Measurements from ENCODE around the gene TBC1D23. TPM values are rescaled to one million over a fixed set of nuclear protein-coding genes. Genes with fewer than 3 reads are reported as not detected.
"Not testable (repeated sequence)": the region's sequence is repeated elsewhere in the genome, so short reads cannot be mapped to it uniquely, and the experiment has no call there.

TBC1D23 gene
- total RNA-seq, 1 donor from 2014 or later = 62.2 TPM

- Histone ChIP-seq H3K9ac (ENCODE audit: low read length) (peak overlapping the region; percentile 67), H3K4me1 (ENCODE audit: insufficient read depth, low read length) (peaks cover 38% of the 10 kb centered on the region), H3K36me3 (ENCODE audit: insufficient read depth, low read length) (no peaks in the 10 kb centered on the region), H3K4me2 (ENCODE audit: low read length) (peak overlapping the region; percentile 81), H3K79me2 (ENCODE audit: insufficient read depth, low read length) (peaks cover 87% of the 10 kb centered on the region), H3K4me3 (ENCODE audit: insufficient read depth, low read depth, low read length) (peak overlapping the region; percentile 37), H3K27ac (ENCODE audit: low read depth, low read length) (peak overlapping the region; percentile 87), H4K20me1 (ENCODE audit: insufficient read depth, low read length) (peaks cover 34% of the 10 kb centered on the region), H3K9me3 (ENCODE audit: insufficient read depth, low read depth, low read length) (no peaks in the 10 kb centered on the region), H3K27me3 (ENCODE audit: insufficient read depth, low read length) (no peaks in the 10 kb centered on the region), H2AFZ (ENCODE audit: low read depth, low read length) (no peak overlapping the region)
- DNase-seq (ENCODE audit: low read depth) (peak; percentile 100), FAIRE-seq (peak; percentile 100)
- H3K4me3 Mint-ChIP-seq (ENCODE audit: unreplicated experiment) = peak overlapping the region; percentile 9
- H3K4me1 Mint-ChIP-seq (ENCODE audit: low read depth, unreplicated experiment) = peaks cover 40% of the 10 kb centered on the region
- H3K36me3 Mint-ChIP-seq (ENCODE audit: low read depth, unreplicated experiment) = no peaks in the 10 kb centered on the region
- H3K9me3 Mint-ChIP-seq (ENCODE audit: unreplicated experiment) = no peaks in the 10 kb centered on the region
- H3K27ac Mint-ChIP-seq (ENCODE audit: unreplicated experiment) = peak overlapping the region; percentile 77
- no peaks in the 10 kb centered on the region for H3K27me3 Mint-ChIP-seq (ENCODE audit: low read depth, unreplicated experiment)
- no peak for TF ChIP-seq CTCF (IDR thresholded peaks at IDR 0.05; ENCODE audit: insufficient read depth, low read depth, low read length)
- TF ChIP-seq EZH2 (IDR thresholded peaks at IDR 0.05; ENCODE audit: insufficient read depth, low read length) = no peak
Measured at GRCh38 chr3:100269410-100270214, 8.8 kb downstream of the TBC1D23 start.

GRCh38 chr3:100270215-100270583, 9.4 kb downstream of the TBC1D23 start:
- no peaks in the 10 kb centered on the region for H3K9me3 Mint-ChIP-seq (ENCODE audit: unreplicated experiment)
- H3K36me3 ChIP-seq (ENCODE audit: insufficient read depth, low read length) = no peaks in the 10 kb centered on the region
- FAIRE-seq (peak; percentile 52), DNase-seq (ENCODE audit: low read depth) (no peak)
- H2AFZ ChIP-seq (ENCODE audit: low read depth, low read length) = no peak overlapping the region
- peaks cover 38% of the 10 kb centered on the region for H3K4me1 ChIP-seq (ENCODE audit: insufficient read depth, low read length)
- H3K9me3 ChIP-seq (ENCODE audit: insufficient read depth, low read depth, low read length) = no peaks in the 10 kb centered on the region
- peak overlapping the region; percentile 77 for H3K27ac Mint-ChIP-seq (ENCODE audit: unreplicated experiment)
- no peaks in the 10 kb centered on the region for H3K36me3 Mint-ChIP-seq (ENCODE audit: low read depth, unreplicated experiment)
- peak overlapping the region; percentile 37 for H3K4me3 ChIP-seq (ENCODE audit: insufficient read depth, low read depth, low read length)
- peaks cover 87% of the 10 kb centered on the region for H3K79me2 ChIP-seq (ENCODE audit: insufficient read depth, low read length)
- peak overlapping the region; percentile 86 for H3K27ac ChIP-seq (ENCODE audit: low read depth, low read length)
- peak overlapping the region; percentile 81 for H3K4me2 ChIP-seq (ENCODE audit: low read length)
- H3K27me3 ChIP-seq (ENCODE audit: insufficient read depth, low read length) = no peaks in the 10 kb centered on the region
- H3K27me3 Mint-ChIP-seq (ENCODE audit: low read depth, unreplicated experiment) = no peaks in the 10 kb centered on the region
- H3K9ac ChIP-seq (ENCODE audit: low read length) = peak overlapping the region; percentile 65
- H4K20me1 ChIP-seq (ENCODE audit: insufficient read depth, low read length) = peaks cover 33% of the 10 kb centered on the region
- peaks cover 38% of the 10 kb centered on the region for H3K4me1 Mint-ChIP-seq (ENCODE audit: low read depth, unreplicated experiment)
- no peak overlapping the region for H3K4me3 Mint-ChIP-seq (ENCODE audit: unreplicated experiment)
- TF ChIP-seq EZH2 (IDR thresholded peaks at IDR 0.05; ENCODE audit: insufficient read depth, low read length) = no peak
- no peak for TF ChIP-seq CTCF (IDR thresholded peaks at IDR 0.05; ENCODE audit: insufficient read depth, low read depth, low read length)

GRCh38 chr3:100271522-100271921, 10.7 kb downstream of the TBC1D23 start:
- H3K27ac Mint-ChIP-seq (ENCODE audit: unreplicated experiment) = peak overlapping the region; percentile 77
- H3K36me3 ChIP-seq (ENCODE audit: insufficient read depth, low read length) = no peaks in the 10 kb centered on the region
- H3K9me3 ChIP-seq (ENCODE audit: insufficient read depth, low read depth, low read length) = no peaks in the 10 kb centered on the region
- peaks cover 37% of the 10 kb centered on the region for H3K4me1 Mint-ChIP-seq (ENCODE audit: low read depth, unreplicated experiment)
- no peaks in the 10 kb centered on the region for H3K27me3 ChIP-seq (ENCODE audit: insufficient read depth, low read length)
- no peaks in the 10 kb centered on the region for H3K9me3 Mint-ChIP-seq (ENCODE audit: unreplicated experiment)
- no peaks in the 10 kb centered on the region for H3K36me3 Mint-ChIP-seq (ENCODE audit: low read depth, unreplicated experiment)
- H4K20me1 ChIP-seq (ENCODE audit: insufficient read depth, low read length) = peaks cover 35% of the 10 kb centered on the region
- H2AFZ ChIP-seq (ENCODE audit: low read depth, low read length) = no peak overlapping the region
- no peak overlapping the region for H3K4me2 ChIP-seq (ENCODE audit: low read length)
- FAIRE-seq (no peak), DNase-seq (ENCODE audit: low read depth) (no peak)
- H3K4me1 ChIP-seq (ENCODE audit: insufficient read depth, low read length) = peaks cover 38% of the 10 kb centered on the region
- H3K27ac ChIP-seq (ENCODE audit: low read depth, low read length) = no peak overlapping the region
- H3K4me3 Mint-ChIP-seq (ENCODE audit: unreplicated experiment) = no peak overlapping the region
- TF ChIP-seq CTCF (IDR thresholded peaks at IDR 0.05; ENCODE audit: insufficient read depth, low read depth, low read length) = no peak
- no peak for TF ChIP-seq EZH2 (IDR thresholded peaks at IDR 0.05; ENCODE audit: insufficient read depth, low read length)
- H3K27me3 Mint-ChIP-seq (ENCODE audit: low read depth, unreplicated experiment) = no peaks in the 10 kb centered on the region
- no peak overlapping the region for H3K9ac ChIP-seq (ENCODE audit: low read length)
- H3K79me2 ChIP-seq (ENCODE audit: insufficient read depth, low read length) = peaks cover 87% of the 10 kb centered on the region
- H3K4me3 ChIP-seq (ENCODE audit: insufficient read depth, low read depth, low read length) = no peak overlapping the region

- not testable (repeated sequence) for H3K9ac ChIP-seq (ENCODE audit: low read length); H3K4me3 ChIP-seq (ENCODE audit: insufficient read depth, low read depth, low read length); H3K27me3 Mint-ChIP-seq (ENCODE audit: low read depth, unreplicated experiment); H2AFZ ChIP-seq (ENCODE audit: low read depth, low read length); H3K36me3 ChIP-seq (ENCODE audit: insufficient read depth, low read length); H3K9me3 Mint-ChIP-seq (ENCODE audit: unreplicated experiment); H3K4me2 ChIP-seq (ENCODE audit: low read length); H3K9me3 ChIP-seq (ENCODE audit: insufficient read depth, low read depth, low read length); H3K4me3 Mint-ChIP-seq (ENCODE audit: unreplicated experiment); FAIRE-seq; DNase-seq (ENCODE audit: low read depth); H3K27me3 ChIP-seq (ENCODE audit: insufficient read depth, low read length); H3K36me3 Mint-ChIP-seq (ENCODE audit: low read depth, unreplicated experiment); H3K27ac ChIP-seq (ENCODE audit: low read depth, low read length)
- Histone ChIP-seq H3K4me1 (ENCODE audit: insufficient read depth, low read length) (peaks cover 31% of the 10 kb centered on the region), H3K79me2 (ENCODE audit: insufficient read depth, low read length) (peaks cover 87% of the 10 kb centered on the region), H4K20me1 (ENCODE audit: insufficient read depth, low read length) (peaks cover 40% of the 10 kb centered on the region)
- H3K27ac Mint-ChIP-seq (ENCODE audit: unreplicated experiment) = peak overlapping the region; percentile 34
- H3K4me1 Mint-ChIP-seq (ENCODE audit: low read depth, unreplicated experiment) = peaks cover 41% of the 10 kb centered on the region
Measured at GRCh38 chr3:100272797-100273611, 12.2 kb downstream of the TBC1D23 start.

All from astrocyte (in vitro differentiated cells and primary cell).